Stimulated activated effector memory CD8-positive, alpha-beta T cell treated with anti-CD3 and anti-CD28 coated beads, Interleukin-12 subunit alpha, Interleukin-12 subunit beta, amount 100 ng/mL, for 72 hours (primary cell): ENCODE results near the gene SLIT1.

Experiments
- ATAC-seq: fragments of 150-1000 bp; cut with Tn5 transposase; 2 replicates; pipeline ENCODE4 v1.10.0; 2021
- DNase-seq, 2 donors: peaks; one replicate each; pipeline ENCODE4 v3.0.0; 2021 to 2022; ENCODE audit warnings: low spot score in 2 of 2
- H3K27ac Mint-ChIP-seq: one replicate; pipeline ENCODE4 v1.8.0; 2022; ENCODE audit warnings: mild to moderate bottlenecking, mixed read lengths
- H3K36me3 Mint-ChIP-seq: one replicate; pipeline ENCODE4 v1.8.0; 2022; ENCODE audit warnings: mild to moderate bottlenecking, mixed read lengths
- H3K4me1 Mint-ChIP-seq: one replicate; pipeline ENCODE4 v1.8.0; 2022; ENCODE audit warnings: mixed read lengths
- H3K4me3 Mint-ChIP-seq: one replicate; pipeline ENCODE4 v1.8.0; 2022; ENCODE audit warnings: mild to moderate bottlenecking, mixed read lengths
- H3K9me3 Mint-ChIP-seq: one replicate; pipeline ENCODE4 v1.8.0; 2022; ENCODE audit warnings: mixed read lengths

The SLIT1 gene

DNA sequence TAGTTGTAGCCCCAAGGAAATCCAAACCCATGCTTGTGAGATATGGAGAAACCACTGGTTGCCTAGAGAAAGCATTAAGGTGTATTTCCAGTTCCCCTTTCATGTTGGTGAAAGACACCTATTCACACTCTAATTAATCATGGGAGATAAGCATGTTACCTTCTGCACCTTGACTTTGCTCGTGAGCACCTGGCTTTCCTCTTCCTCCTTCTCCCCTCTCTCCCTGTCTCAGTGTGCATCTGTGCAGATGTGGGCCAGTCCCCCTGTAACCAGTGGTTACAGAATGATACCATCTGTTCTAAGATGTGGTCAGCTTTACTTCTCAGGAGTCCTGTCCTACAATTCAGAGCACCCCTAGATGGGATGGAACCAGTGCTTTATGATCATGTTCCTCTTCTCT lies 193.0 kb downstream of the SLIT1 start:
- DNase-seq (no peak), ATAC-seq (no peak)
- Mint-ChIP-seq H3K36me3 (peaks cover 8% of the 10 kb centered on the region), H3K4me3 (no peak overlapping the region), H3K4me1 (peaks cover 21% of the 10 kb centered on the region), H3K27ac (no peak overlapping the region), H3K9me3 (no peaks in the 10 kb centered on the region)

GRCh38 chr10:96991313-96991841 lies 194.4 kb downstream of the SLIT1 start:
- Mint-ChIP-seq H3K4me1 (peaks cover 21% of the 10 kb centered on the region), H3K4me3 (no peak overlapping the region), H3K36me3 (peaks cover 8% of the 10 kb centered on the region), H3K27ac (no peak overlapping the region), H3K9me3 (no peaks in the 10 kb centered on the region)
- ATAC-seq = peak; percentile 96
- no peak for DNase-seq

GRCh38 chr10:96988426-96988825 lies 197.3 kb downstream of the SLIT1 start:
- Mint-ChIP-seq H3K4me3 (no peak overlapping the region), H3K27ac (no peak overlapping the region), H3K36me3 (peaks cover 8% of the 10 kb centered on the region), H3K9me3 (no peaks in the 10 kb centered on the region), H3K4me1 (peaks cover 29% of the 10 kb centered on the region)
- ATAC-seq (no peak), DNase-seq (no peak)

DNA sequence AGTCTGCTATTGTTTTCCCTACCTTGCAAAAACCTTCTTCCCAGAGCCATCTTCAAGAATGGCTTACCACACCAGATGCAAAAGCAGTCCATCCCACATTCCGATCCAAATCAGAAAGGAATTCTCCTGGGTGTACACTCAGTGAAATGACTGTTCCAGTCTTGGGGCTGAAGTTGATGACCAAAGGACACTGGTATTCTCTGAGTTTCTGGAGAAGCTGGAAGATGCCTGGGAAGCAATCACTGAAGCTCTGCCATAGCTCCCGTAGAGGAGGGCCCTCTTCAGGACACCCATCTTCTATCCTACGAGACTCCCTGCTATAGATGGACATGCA lies 197.9 kb downstream of the SLIT1 start:
- ATAC-seq = no peak
- Mint-ChIP-seq H3K27ac (no peak overlapping the region), H3K9me3 (no peaks in the 10 kb centered on the region), H3K4me3 (no peak overlapping the region), H3K36me3 (peaks cover 8% of the 10 kb centered on the region), H3K4me1 (peaks cover 27% of the 10 kb centered on the region)
- no peak for DNase-seq

DNA sequence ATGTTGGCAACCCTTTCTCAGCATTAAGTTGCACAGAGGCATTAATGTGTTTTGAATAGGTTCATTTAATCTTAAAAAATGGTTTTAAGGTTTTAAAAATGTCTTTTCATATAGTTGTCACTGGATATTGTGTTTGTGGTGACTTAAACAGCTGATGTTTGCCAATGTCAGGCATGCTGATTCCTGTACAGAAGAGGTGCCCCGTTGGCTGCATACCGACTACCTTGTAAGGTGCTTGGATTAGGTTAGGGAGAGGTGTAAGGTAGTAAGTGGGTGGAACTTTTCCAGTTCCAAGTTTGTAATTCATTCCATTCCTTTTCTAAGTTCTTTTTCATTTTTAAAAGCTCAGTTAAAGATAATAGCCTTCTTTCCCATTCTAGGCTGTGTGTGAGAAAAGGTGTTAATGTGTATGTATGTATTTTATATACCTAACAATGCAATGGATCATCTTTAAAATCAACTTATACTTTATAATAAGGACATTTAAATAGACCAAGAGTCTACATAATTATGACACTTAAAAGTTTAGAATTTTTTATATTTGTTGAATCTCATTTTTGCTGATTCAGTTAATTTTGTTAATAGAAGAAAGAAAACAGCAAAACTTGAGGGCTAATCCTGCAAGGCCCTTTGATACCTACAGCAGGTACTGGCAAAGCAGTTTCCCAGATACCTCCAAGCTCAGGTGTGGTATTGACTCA lies 198.5 kb downstream of the SLIT1 start:
- Mint-ChIP-seq H3K9me3 (no peaks in the 10 kb centered on the region), H3K4me3 (no peak overlapping the region), H3K4me1 (peaks cover 23% of the 10 kb centered on the region), H3K27ac (no peak overlapping the region), H3K36me3 (peaks cover 11% of the 10 kb centered on the region)
- ATAC-seq (no peak), DNase-seq (no peak)

DNA sequence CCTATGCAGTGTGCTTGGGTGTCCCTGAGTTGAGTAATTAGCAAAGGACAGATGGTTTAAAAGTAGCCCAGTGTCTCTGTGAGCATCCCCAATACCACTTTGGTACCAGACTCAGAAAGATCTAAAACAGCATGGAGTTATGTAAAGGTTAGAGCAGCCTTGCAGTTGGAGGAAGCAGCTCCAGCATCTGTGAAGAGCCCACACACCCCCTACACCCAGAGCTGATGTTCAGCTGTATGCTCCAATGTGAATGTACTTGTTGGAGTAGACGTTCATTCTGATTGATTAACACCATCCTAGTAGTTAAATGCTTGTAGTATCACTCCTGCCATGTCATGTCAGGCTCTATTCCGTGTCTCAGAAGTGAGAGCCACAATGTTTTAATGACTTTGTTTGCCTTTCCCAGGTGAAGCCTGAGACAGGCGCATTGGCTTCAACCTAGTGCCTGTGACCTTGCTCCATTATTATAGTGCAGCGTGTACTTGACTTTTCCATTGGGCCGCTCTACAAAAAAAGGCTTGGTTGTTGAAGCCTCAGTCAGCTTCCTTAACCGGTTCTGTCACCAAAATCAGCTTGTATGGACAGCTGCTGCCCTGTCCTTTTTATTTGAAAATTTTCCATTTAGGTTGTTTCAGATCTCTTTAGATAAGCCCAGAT lies 199.4 kb downstream of the SLIT1 start:
- H3K4me3 Mint-ChIP-seq = no peak overlapping the region
- H3K27ac Mint-ChIP-seq = no peak overlapping the region
- ATAC-seq (no peak), DNase-seq (no peak)
- H3K4me1 Mint-ChIP-seq = peaks cover 17% of the 10 kb centered on the region
- H3K9me3 Mint-ChIP-seq = no peaks in the 10 kb centered on the region
- peaks cover 20% of the 10 kb centered on the region for H3K36me3 Mint-ChIP-seq

DNA sequence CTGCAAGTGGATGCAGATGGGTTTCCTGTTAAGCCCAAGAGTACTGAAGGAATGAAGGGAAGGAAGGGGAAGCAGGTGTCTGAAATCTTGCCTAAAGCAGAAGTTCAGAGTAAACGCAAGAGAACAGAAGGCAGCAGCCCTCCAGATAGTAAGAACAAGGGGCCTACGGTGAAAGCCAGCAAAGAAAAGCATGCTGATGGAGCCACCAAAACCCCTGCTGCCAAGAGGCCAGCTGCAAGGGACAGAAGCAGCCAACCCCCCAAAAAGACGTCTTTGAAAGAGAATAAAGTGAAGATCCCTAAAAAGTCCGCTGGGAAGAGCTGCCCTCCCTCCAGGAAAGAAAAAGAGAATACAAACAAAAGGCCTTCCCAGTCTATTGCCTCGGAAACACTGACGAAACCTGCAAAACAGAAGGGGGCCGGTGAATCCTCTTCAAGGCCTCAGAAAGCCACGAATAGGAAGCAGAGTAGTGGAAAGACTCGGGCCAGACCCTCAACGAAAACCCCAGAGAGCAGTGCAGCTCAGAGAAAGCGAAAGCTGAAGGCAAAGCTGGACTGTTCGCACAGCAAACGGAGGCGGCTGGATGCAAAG lies 201.1 kb downstream of the SLIT1 start:
- peaks cover 22% of the 10 kb centered on the region for H3K36me3 Mint-ChIP-seq
- no peak overlapping the region for H3K27ac Mint-ChIP-seq
- H3K4me1 Mint-ChIP-seq = peaks cover 8% of the 10 kb centered on the region
- H3K9me3 Mint-ChIP-seq = no peaks in the 10 kb centered on the region
- no peak overlapping the region for H3K4me3 Mint-ChIP-seq
- no peak for DNase-seq
- ATAC-seq = no peak

- Mint-ChIP-seq H3K4me3 (no peak overlapping the region), H3K9me3 (no peaks in the 10 kb centered on the region), H3K4me1 (peaks cover 28% of the 10 kb centered on the region), H3K36me3 (peaks cover 22% of the 10 kb centered on the region), H3K27ac (no peak overlapping the region)
- no peak for DNase-seq
- ATAC-seq = no peak
These were observed 203.4 kb downstream of the SLIT1 start for GRCh38 chr10:96982149-96982930.

DNA sequence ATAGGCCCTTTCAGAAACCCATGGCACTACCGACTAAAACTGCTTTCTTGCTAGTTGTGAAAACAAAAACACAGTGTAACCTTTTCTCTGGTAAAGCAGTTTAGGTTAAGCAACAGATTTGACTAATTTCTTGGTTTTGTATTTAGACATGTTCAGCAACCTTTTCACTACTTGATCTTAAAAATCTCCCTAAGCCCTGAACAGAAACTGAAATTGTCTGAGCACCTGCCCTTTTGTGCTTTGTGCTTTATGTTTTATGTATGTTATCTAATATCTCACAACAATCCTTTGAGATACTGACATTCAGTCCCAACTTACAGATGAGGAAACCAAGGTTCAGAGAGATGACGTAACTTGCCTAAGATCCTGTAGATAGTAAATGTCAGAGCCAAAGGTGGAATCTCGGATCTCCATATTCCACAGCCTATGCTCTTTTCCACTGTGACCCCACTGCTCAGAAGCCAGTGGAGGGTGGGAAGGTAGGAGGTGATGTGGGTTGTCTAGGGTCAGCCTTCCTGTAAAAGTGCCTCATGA lies 207.1 kb downstream of the SLIT1 start:
- no peaks in the 10 kb centered on the region for H3K9me3 Mint-ChIP-seq
- DNase-seq (no peak), ATAC-seq (peak; percentile 94)
- H3K27ac Mint-ChIP-seq = peak overlapping the region; percentile 60
- H3K4me3 Mint-ChIP-seq = peak overlapping the region; percentile 34
- H3K4me1 Mint-ChIP-seq = peaks cover 19% of the 10 kb centered on the region
- peaks cover 22% of the 10 kb centered on the region for H3K36me3 Mint-ChIP-seq

DNA sequence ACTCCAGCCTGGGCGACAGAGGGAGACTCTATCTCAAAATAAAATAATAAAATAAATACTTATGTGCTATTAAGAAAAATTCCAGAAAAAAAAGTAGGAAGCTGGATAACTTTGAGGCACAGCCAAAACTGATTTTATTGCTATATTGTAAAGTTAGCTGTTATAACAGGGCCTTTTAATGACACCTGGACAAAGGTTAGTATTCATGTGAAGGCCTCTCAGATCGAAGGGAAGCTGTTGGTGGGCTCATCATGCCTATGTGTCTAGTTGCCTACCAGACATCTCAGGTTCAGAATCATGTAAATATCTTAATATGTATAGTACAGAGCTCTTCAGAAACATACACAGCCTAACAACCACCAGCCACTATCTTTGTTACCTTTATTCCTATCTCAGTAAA lies 210.6 kb downstream of the SLIT1 start:
- Mint-ChIP-seq H3K36me3 (no peaks in the 10 kb centered on the region), H3K4me1 (peaks cover 19% of the 10 kb centered on the region), H3K9me3 (no peaks in the 10 kb centered on the region), H3K4me3 (no peak overlapping the region), H3K27ac (no peak overlapping the region)
- DNase-seq = no peak
- no peak for ATAC-seq

- H3K9me3 Mint-ChIP-seq = no peaks in the 10 kb centered on the region
- ATAC-seq (no peak), DNase-seq (no peak)
- no peaks in the 10 kb centered on the region for H3K36me3 Mint-ChIP-seq
- peaks cover 15% of the 10 kb centered on the region for H3K4me1 Mint-ChIP-seq
- no peak overlapping the region for H3K4me3 Mint-ChIP-seq
- H3K27ac Mint-ChIP-seq = no peak overlapping the region
These were observed 211.7 kb downstream of the SLIT1 start for GRCh38 chr10:96973809-96974747.

DNA sequence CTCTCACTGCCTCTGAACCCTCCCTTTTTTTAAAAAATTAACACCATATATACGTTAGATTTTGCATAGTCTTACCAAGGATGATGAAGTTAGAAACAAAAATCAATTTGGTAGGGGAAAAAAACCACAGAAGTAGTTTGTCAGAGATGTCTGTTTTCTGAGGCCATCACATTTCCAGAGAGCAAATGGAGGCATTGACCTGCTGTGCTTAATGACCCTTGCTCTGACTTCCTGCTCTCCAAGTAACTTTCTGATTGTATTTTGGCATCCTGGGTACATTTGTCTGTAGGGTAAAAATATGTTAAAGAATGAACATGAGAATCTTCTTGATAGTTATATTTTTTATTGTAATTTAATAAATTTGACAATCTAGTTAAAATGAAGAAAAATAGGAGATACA lies 213.5 kb downstream of the SLIT1 start:
- Mint-ChIP-seq H3K36me3 (no peaks in the 10 kb centered on the region), H3K4me1 (no peaks in the 10 kb centered on the region), H3K9me3 (no peaks in the 10 kb centered on the region), H3K4me3 (no peak overlapping the region), H3K27ac (no peak overlapping the region)
- DNase-seq (no peak), ATAC-seq (no peak)

DNA sequence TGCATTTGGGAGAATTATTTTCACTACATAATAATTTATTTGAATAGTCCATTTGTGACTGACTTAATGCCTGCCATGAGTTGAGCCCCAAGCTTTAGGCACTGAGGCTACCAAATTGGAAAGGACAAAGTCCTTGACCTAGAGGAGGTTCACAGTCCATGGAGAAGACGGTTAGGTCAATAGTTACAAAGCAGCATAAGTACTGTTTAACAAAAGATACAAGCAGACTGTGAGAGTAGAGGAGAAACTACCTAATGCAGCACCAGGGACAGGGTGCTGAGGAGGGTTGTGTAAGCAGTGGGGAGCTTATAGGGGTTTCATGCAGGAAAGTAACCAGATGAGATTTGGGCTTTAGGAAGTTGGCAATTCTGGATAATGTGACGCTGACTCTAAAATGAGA lies 214.4 kb downstream of the SLIT1 start:
- ATAC-seq (no peak), DNase-seq (no peak)
- H3K36me3 Mint-ChIP-seq = no peaks in the 10 kb centered on the region
- no peaks in the 10 kb centered on the region for H3K4me1 Mint-ChIP-seq
- H3K4me3 Mint-ChIP-seq = no peak overlapping the region
- H3K9me3 Mint-ChIP-seq = no peaks in the 10 kb centered on the region
- H3K27ac Mint-ChIP-seq = no peak overlapping the region

DNA sequence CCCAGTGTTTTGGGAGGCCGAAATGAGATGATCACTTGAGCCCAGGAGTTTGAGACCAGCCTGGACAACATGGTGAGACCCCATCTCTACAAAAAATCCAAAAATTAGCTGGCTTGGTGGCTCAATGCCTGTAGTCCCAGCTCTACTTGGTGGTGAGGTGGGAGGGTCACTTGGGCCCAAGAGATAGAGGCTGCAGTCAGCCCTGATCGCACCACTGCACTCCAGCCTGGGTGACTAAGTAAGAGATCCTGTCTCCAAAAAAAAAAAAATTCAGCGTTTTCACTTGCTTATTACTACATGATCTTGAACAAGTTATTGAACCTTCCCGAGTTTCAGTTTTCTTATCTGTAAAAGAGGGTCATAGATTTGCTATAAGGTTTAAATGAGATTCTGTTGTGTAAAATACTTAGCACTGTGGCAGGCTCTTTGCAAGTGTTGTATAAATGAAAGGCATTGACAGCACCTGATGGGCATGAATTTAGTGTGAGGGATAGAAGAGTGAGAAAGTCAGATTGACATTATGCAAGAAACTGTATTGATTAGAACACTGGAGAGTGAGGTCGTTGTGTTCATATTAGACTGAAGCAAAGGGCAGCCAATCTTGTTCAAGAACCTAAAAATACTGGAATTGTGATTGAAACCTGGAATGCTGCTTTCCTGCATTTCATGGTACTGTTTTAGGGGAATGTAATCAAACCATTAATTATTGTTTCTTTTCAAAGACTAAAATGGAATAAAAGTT lies 216.9 kb downstream of the SLIT1 start:
- Mint-ChIP-seq H3K27ac (no peak overlapping the region), H3K4me3 (no peak overlapping the region), H3K4me1 (no peaks in the 10 kb centered on the region), H3K36me3 (peaks cover 6% of the 10 kb centered on the region), H3K9me3 (no peaks in the 10 kb centered on the region)
- DNase-seq (no peak), ATAC-seq (no peak)
